Activated B cell treated with CpG ODN at 0.5 μM for 24 hours (primary cell): ENCODE measurements around the gene POLR1G. TPM values are rescaled to one million over a fixed set of nuclear protein-coding genes. Genes with fewer than 3 reads are reported as not detected.
A peak's percentile ranks its signal among the peaks of the same experiment; 100 is the strongest.

ENCODE experiments used
- ATAC-seq: fragments of 200-7000 bp; cut with Tn5 transposase; one replicate; pipeline ENCODE4 v1.10.0; 2021; ENCODE audit warnings: low read depth, mild to moderate bottlenecking, moderate library complexity
- CTCF ChIA-PET: fragments of 350-600 bp; sonication (Branson Sonifier 250); formaldehyde crosslinking; loops from one replicate; lab custom pipeline; 2021; ENCODE audit warnings: antibody characterized with exemption; lab: Charles Lee
- POLR2A ChIA-PET: fragments of 350-600 bp; sonication (Branson Sonifier 250); formaldehyde crosslinking; loops from one replicate; lab custom pipeline; 2021; ENCODE audit warnings: antibody characterized with exemption; lab: Charles Lee
- DNase-seq: peaks from one replicate; pipeline ENCODE4 v3.0.0; 2022
- H3K27ac Mint-ChIP-seq: one replicate; pipeline ENCODE4 v1.8.0; 2020; ENCODE audit warnings: mixed read lengths
- H3K27me3 Mint-ChIP-seq: one replicate; pipeline ENCODE4 v1.8.0; 2021; ENCODE audit warnings: mixed read lengths
- H3K36me3 Mint-ChIP-seq: one replicate; pipeline ENCODE4 v1.8.0; 2021; ENCODE audit warnings: low read depth, mixed read lengths
- H3K4me1 Mint-ChIP-seq: one replicate; pipeline ENCODE4 v1.8.0; 2021; ENCODE audit warnings: mixed read lengths
- H3K4me3 Mint-ChIP-seq: one replicate; pipeline ENCODE4 v1.8.0; 2020; ENCODE audit warnings: mild to moderate bottlenecking, mixed read lengths
- H3K9me3 Mint-ChIP-seq: one replicate; pipeline ENCODE4 v1.8.0; 2020; ENCODE audit warnings: mixed read lengths
- intact Hi-C: fragments of 100-400 bp; cut with micrococcal nuclease; formaldehyde crosslinking; loops from one replicate; pipeline ENCODE4 v1.15.1; 2024
- total RNA-seq: library from RNA; stranded (reverse); gene quantifications from 2 replicates; pipeline ENCODE4 v1.2.3, GENCODE V29; 2022
- TF ChIP-seq, protein P1 (sequence below): fragments of 200-600 bp; IDR thresholded peaks from one replicate; pipeline ENCODE4 v1.8.0; 2022; ENCODE audit warnings: antibody characterized with exemption, mild to moderate bottlenecking

The POLR1G gene, protein sequence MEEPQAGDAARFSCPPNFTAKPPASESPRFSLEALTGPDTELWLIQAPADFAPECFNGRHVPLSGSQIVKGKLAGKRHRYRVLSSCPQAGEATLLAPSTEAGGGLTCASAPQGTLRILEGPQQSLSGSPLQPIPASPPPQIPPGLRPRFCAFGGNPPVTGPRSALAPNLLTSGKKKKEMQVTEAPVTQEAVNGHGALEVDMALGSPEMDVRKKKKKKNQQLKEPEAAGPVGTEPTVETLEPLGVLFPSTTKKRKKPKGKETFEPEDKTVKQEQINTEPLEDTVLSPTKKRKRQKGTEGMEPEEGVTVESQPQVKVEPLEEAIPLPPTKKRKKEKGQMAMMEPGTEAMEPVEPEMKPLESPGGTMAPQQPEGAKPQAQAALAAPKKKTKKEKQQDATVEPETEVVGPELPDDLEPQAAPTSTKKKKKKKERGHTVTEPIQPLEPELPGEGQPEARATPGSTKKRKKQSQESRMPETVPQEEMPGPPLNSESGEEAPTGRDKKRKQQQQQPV
- total RNA-seq = 6.7 and 6.8 TPM in 2 replicates

- intact Hi-C loops = loop anchor here (1.0 to 10.0 kb wide), 13 partner anchors 13 to 516 kb away; partner anchors contain the start of genes CLPTM1, ERCC1, ERCC2 and FOXA3
- Mint-ChIP-seq H3K36me3 (peaks cover 16% of the 10 kb centered on the region), H3K27me3 (peaks cover 12% of the 10 kb centered on the region), H3K4me1 (peaks cover 43% of the 10 kb centered on the region), H3K27ac (peak within 1 kb of the TSS; percentile 95), H3K4me3 (peak within 1 kb of the TSS; percentile 96), H3K9me3 (no peaks in the 10 kb centered on the region)
- ChIA-PET CTCF (interaction anchor here (0.7 to 1.0 kb wide), 3 partner anchors 62 to 74 kb away, joined by 3 to 7 read pairs (median 4); partner anchors contain the start of gene FOSB), POLR2A (interaction anchor here (0.6 to 2.6 kb wide), 10 partner anchors 10 to 457 kb away, joined by 3 to 9 read pairs (median 3); partner anchors contain the start of gene ERCC1)
- TF ChIP-seq, protein P1, sequence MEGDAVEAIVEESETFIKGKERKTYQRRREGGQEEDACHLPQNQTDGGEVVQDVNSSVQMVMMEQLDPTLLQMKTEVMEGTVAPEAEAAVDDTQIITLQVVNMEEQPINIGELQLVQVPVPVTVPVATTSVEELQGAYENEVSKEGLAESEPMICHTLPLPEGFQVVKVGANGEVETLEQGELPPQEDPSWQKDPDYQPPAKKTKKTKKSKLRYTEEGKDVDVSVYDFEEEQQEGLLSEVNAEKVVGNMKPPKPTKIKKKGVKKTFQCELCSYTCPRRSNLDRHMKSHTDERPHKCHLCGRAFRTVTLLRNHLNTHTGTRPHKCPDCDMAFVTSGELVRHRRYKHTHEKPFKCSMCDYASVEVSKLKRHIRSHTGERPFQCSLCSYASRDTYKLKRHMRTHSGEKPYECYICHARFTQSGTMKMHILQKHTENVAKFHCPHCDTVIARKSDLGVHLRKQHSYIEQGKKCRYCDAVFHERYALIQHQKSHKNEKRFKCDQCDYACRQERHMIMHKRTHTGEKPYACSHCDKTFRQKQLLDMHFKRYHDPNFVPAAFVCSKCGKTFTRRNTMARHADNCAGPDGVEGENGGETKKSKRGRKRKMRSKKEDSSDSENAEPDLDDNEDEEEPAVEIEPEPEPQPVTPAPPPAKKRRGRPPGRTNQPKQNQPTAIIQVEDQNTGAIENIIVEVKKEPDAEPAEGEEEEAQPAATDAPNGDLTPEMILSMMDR = no peak
- ATAC-seq (peak; percentile 77), DNase-seq (peak; percentile 74)
These were observed at the start of gene POLR1G for GRCh38 chr19:45406226-45407090. Gene POLR1G, plus strand, starts transcription at chr19:45406644. Its CDS starts 53 bp downstream, at chr19:45406697.

GRCh38 chr19:45356760-45357444 lies 49.5 kb upstream of the POLR1G start:
- no peak overlapping the region for H3K4me3 Mint-ChIP-seq
- POLR2A ChIA-PET = no interaction called here

DNA sequence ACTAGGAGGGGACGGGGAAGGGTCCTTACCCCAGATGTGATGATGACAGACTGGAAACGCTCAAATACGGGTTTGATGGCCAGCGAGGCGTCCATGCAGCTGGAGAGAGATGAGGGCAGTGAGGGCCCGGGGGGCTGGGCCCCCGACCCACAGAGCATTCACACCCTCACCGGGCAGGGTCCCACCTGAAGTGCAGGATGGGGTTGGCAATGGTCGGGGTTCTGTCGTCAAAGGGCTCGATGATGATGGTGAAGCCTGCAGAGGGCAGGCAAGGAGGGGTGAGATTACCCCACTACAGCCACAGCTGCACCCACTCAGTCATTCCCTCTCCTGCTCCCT lies 49.0 kb upstream of the POLR1G start:
- no peak for DNase-seq
- Mint-ChIP-seq H3K9me3 (no peaks in the 10 kb centered on the region), H3K27me3 (no peaks in the 10 kb centered on the region), H3K27ac (no peak overlapping the region), H3K4me3 (no peak overlapping the region), H3K36me3 (peaks cover 59% of the 10 kb centered on the region), H3K4me1 (no peaks in the 10 kb centered on the region)
- CTCF ChIA-PET = no interaction called here
- intact Hi-C loops = no loop called here
- POLR2A ChIA-PET = no interaction called here
- TF ChIP-seq, protein P1 = no peak
- no peak for ATAC-seq

More at GRCh38 chr19:45356760-45357444, 49.5 kb upstream of the POLR1G start:
- CTCF ChIA-PET = no interaction called here
- DNase-seq (no peak), ATAC-seq (no peak)
- Mint-ChIP-seq H3K9me3 (no peaks in the 10 kb centered on the region), H3K27ac (no peak overlapping the region), H3K4me1 (no peaks in the 10 kb centered on the region), H3K27me3 (no peaks in the 10 kb centered on the region), H3K36me3 (peaks cover 59% of the 10 kb centered on the region)
- intact Hi-C loops = no loop called here
- TF ChIP-seq, protein P1 = no peak

- no peaks in the 10 kb centered on the region for H3K9me3 Mint-ChIP-seq
- no peak overlapping the region for H3K27ac Mint-ChIP-seq
- DNase-seq (no peak), ATAC-seq (no peak)
- H3K36me3 Mint-ChIP-seq = peaks cover 55% of the 10 kb centered on the region
- H3K4me3 Mint-ChIP-seq = no peak overlapping the region
- TF ChIP-seq, protein P1 = no peak
- POLR2A ChIA-PET = no interaction called here
- H3K27me3 Mint-ChIP-seq = no peaks in the 10 kb centered on the region
- no peaks in the 10 kb centered on the region for H3K4me1 Mint-ChIP-seq
- intact Hi-C loops = no loop called here
- CTCF ChIA-PET = no interaction called here
These were observed 48.1 kb upstream of the POLR1G start for GRCh38 chr19:45358213-45358792.
